AG09319 (cell line): ENCODE measurements around the gene NCOA1.
A peak's percentile ranks its signal among the peaks of the same experiment; 100 is the strongest.

Source experiments
- DNase-seq: peaks from one replicate; pipeline ENCODE4 v3.0.0-alpha.2; 2010; ENCODE audit warnings: low read depth; ENCODE audit errors: extremely low read depth
- CTCF ChIP-seq: IDR thresholded peaks from 2 replicates; pipeline ENCODE4 v1.5.1; 2011; ENCODE audit warnings: low read depth, mild to moderate bottlenecking, inconsistent platforms, low read length, moderate library complexity

Gene NCOA1

GRCh38 chr2:24623535-24623934 is 132.5 kb downstream of the NCOA1 start:
- no peak for DNase-seq
- TF ChIP-seq CTCF, result no peak

- TF ChIP-seq CTCF, result no peak
- no peak for DNase-seq
Measured at GRCh38 chr2:24625728-24626127, 134.7 kb downstream of the NCOA1 start.

- no peak for DNase-seq
- no peak for TF ChIP-seq CTCF
Measured at GRCh38 chr2:24626131-24626530, 135.1 kb downstream of the NCOA1 start.

- no peak for DNase-seq
- no peak for TF ChIP-seq CTCF
Measured at GRCh38 chr2:24628746-24629145, 137.7 kb downstream of the NCOA1 start.

GRCh38 chr2:24632172-24632571 is 141.1 kb downstream of the NCOA1 start:
- TF ChIP-seq CTCF, result no peak
- DNase-seq, result no peak

- peak; percentile 14 for DNase-seq
Measured at GRCh38 chr2:24635181-24635580, 144.1 kb downstream of the NCOA1 start.

GRCh38 chr2:24638568-24638967 is 147.5 kb downstream of the NCOA1 start:
- no peak for DNase-seq
- TF ChIP-seq CTCF, result no peak

More at GRCh38 chr2:24635181-24635580, 144.1 kb downstream of the NCOA1 start:
- TF ChIP-seq CTCF, result no peak
